Measurements from ENCODE around the gene ANKS1B.

ANKS1B gene

GRCh38 chr12:98955284-98955683, 1029.5 kb downstream of the ANKS1B start:
- peak; percentile 32 for DNase-seq (ENCODE audit: low read depth)
- no peak overlapping the region for H3K4me3 ChIP-seq (ENCODE audit: low read depth, low read length)
- peak; percentile 52 for TF ChIP-seq CTCF (conservative IDR thresholded peaks at IDR 0.05; ENCODE audit: low read depth, low read length)

GRCh38 chr12:98954506-98954905, 1030.2 kb downstream of the ANKS1B start:
- no peak for DNase-seq (ENCODE audit: low read depth)
- no peak for TF ChIP-seq CTCF (conservative IDR thresholded peaks at IDR 0.05; ENCODE audit: low read depth, low read length)
- no peak overlapping the region for H3K4me3 ChIP-seq (ENCODE audit: low read depth, low read length)

GRCh38 chr12:98951406-98951805, 1033.3 kb downstream of the ANKS1B start:
- TF ChIP-seq CTCF (conservative IDR thresholded peaks at IDR 0.05; ENCODE audit: low read depth, low read length): no peak
- no peak overlapping the region for H3K4me3 ChIP-seq (ENCODE audit: low read depth, low read length)
- no peak for DNase-seq (ENCODE audit: low read depth)

GRCh38 chr12:98948343-98948949, 1036.3 kb downstream of the ANKS1B start:
- DNase-seq (ENCODE audit: low read depth): no peak

GRCh38 chr12:98945864-98946263, 1038.9 kb downstream of the ANKS1B start:
- no peak overlapping the region for H3K4me3 ChIP-seq (ENCODE audit: low read depth, low read length)
- no peak for TF ChIP-seq CTCF (conservative IDR thresholded peaks at IDR 0.05; ENCODE audit: low read depth, low read length)
- DNase-seq (ENCODE audit: low read depth): no peak

More at GRCh38 chr12:98948343-98948949, 1036.3 kb downstream of the ANKS1B start:
- H3K4me3 ChIP-seq (ENCODE audit: low read depth, low read length): no peak overlapping the region
- TF ChIP-seq CTCF (conservative IDR thresholded peaks at IDR 0.05; ENCODE audit: low read depth, low read length): no peak

- no peak overlapping the region for H3K4me3 ChIP-seq (ENCODE audit: low read depth, low read length)
- TF ChIP-seq CTCF (conservative IDR thresholded peaks at IDR 0.05; ENCODE audit: low read depth, low read length): no peak
- DNase-seq (ENCODE audit: low read depth): no peak
Observed at GRCh38 chr12:98939926-98940325, 1044.8 kb downstream of the ANKS1B start.

GRCh38 chr12:98939350-98939749, 1045.4 kb downstream of the ANKS1B start:
- peak; percentile 77 for DNase-seq (ENCODE audit: low read depth)
- peak; percentile 83 for TF ChIP-seq CTCF (conservative IDR thresholded peaks at IDR 0.05; ENCODE audit: low read depth, low read length)
- no peak overlapping the region for H3K4me3 ChIP-seq (ENCODE audit: low read depth, low read length)

Data from choroid plexus epithelial cell (primary cell).